Heart left ventricle (tissue), 13 donors: ENCODE measurements around the gene SAMD5.

ENCODE experiments used
- CTCF ChIP-seq, 12 donors: fragments of 200-600 bp; sonication (generic) in 4 of 12; IDR thresholded peaks; one replicate each; pipeline versions ENCODE4 v1.5.0 to v1.8.0; 2018 to 2022; ENCODE audit warnings: antibody characterized with exemption in 12 of 12, mild to moderate bottlenecking in 5 of 12
- POLR2A ChIP-seq, 2 donors: fragments of 450-650 bp; IDR thresholded peaks; one replicate each; pipeline ENCODE4 v1.6.1; 2017; ENCODE audit warnings: antibody characterized with exemption in 2 of 2, mild to moderate bottlenecking in 2 of 2, moderate library complexity in 2 of 2
- donor health status: ischemic (EF 13 %, LVEDD 7.1; RV severe dilation, severe dysfunction).
- donor health status: DM: no; HTN: yes; CAD: no.
- donor health status: DM: no; HTN: no; CAD: no.
- donor health status: ischemic (EF 25% LVEDD 6.9; RV normal size, moderate dysfunction).
- donor health status: ischemic (EF 25% LVEDD 5.7; RV mildly dilated, moderate dysfunction).
- donor health status: ischemic (EF 35%, LVEDD 5.7; RV mildly dilated, moderate dysfunction).
- donor health status: nonischemic (EF 11% LVEDD 7.7; RV severe dilation, severe dysfunction).
- donor health status: DM: yes; HTN: yes; CAD: no.
- donor health status: PGD.
- donor health status: ischemic (EF 29% LVEDD 5.4; RV normal size, mild dysfunction).
- donor health status: nonischemic (EF 23%, LVEDD 6.1; RV moderate dilation, normal function).

GRCh38 chr6:147559006-147559405, 50.5 kb downstream of the SAMD5 start:
- TF ChIP-seq POLR2A (IDR thresholded peaks at IDR 0.05) (no peak), CTCF (IDR thresholded peaks at IDR 0.05) (no peak)
